Loucy (cell line): ENCODE results near the gene UBE2J2.

ENCODE experiments used
- H2AFZ ChIP-seq: fragments of 200-600 bp; sonication (generic); 2 replicates; pipeline ENCODE4 v1.6.0; 2016; ENCODE audit warnings: antibody characterized with exemption, mild to moderate bottlenecking, low read length, moderate library complexity
- H3F3A ChIP-seq: fragments of 200-600 bp; 2 replicates; pipeline ENCODE4 v1.6.0; 2016; ENCODE audit warnings: antibody characterized with exemption, low read depth, mild to moderate bottlenecking
- H3K27me3 ChIP-seq: fragments of 200-600 bp; sonication (generic); 2 replicates; pipeline ENCODE4 v1.6.1; 2014; ENCODE audit warnings: low read length, mild to moderate bottlenecking; ENCODE audit not compliant: insufficient read depth, poor library complexity, severe bottlenecking
- H3K36me3 ChIP-seq: fragments of 200-600 bp; sonication (generic); 2 replicates; pipeline ENCODE4 v1.6.1; 2016; ENCODE audit warnings: low read length; ENCODE audit not compliant: insufficient read depth
- H3K4me1 ChIP-seq: fragments of 200-600 bp; sonication (generic); 2 replicates; pipeline ENCODE4 v1.5.1; 2014; ENCODE audit warnings: low read length, mild to moderate bottlenecking; ENCODE audit not compliant: insufficient read depth, poor library complexity, severe bottlenecking
- H3K4me2 ChIP-seq: fragments of 200-600 bp; sonication (generic); 2 replicates; pipeline ENCODE4 v1.6.0; 2014; ENCODE audit warnings: antibody characterized with exemption, low read length, low read depth, mild to moderate bottlenecking; ENCODE audit not compliant: poor library complexity, severe bottlenecking
- H3K4me3 ChIP-seq: fragments of 200-600 bp; sonication (generic); 2 replicates; pipeline ENCODE4 v1.5.1; 2014; ENCODE audit warnings: low read length, mild to moderate bottlenecking, mixed read lengths; ENCODE audit not compliant: poor library complexity, severe bottlenecking
- H3K79me2 ChIP-seq: fragments of 200-600 bp; sonication (generic); 2 replicates; pipeline ENCODE4 v1.6.1; 2014; ENCODE audit warnings: low read length; ENCODE audit not compliant: insufficient read depth
- H3K9ac ChIP-seq: fragments of 200-600 bp; sonication (generic); 2 replicates; pipeline ENCODE4 v1.6.0; 2014; ENCODE audit warnings: mild to moderate bottlenecking, low read depth, low read length, moderate library complexity; ENCODE audit not compliant: poor library complexity, severe bottlenecking
- H3K9me2 ChIP-seq: fragments of 200-600 bp; sonication (generic); replicated peaks from 2 replicates; pipeline ENCODE4 v1.6.1; 2016; ENCODE audit warnings: low read depth, low read length, mixed read lengths
- H3K9me3 ChIP-seq: fragments of 200-600 bp; sonication (generic); 2 replicates; pipeline ENCODE4 v1.6.1; 2014; ENCODE audit warnings: mild to moderate bottlenecking, antibody characterized with exemption, low read length, low read depth; ENCODE audit not compliant: insufficient read depth
- H4K20me1 ChIP-seq: fragments of 200-600 bp; sonication (generic); 2 replicates; pipeline ENCODE4 v1.6.0; 2014; ENCODE audit warnings: antibody characterized with exemption, low read length, mild to moderate bottlenecking; ENCODE audit not compliant: insufficient read depth, poor library complexity, severe bottlenecking
- CTCF ChIP-seq: fragments of 200-600 bp; sonication (generic); conservative IDR thresholded peaks from 2 replicates; pipeline ENCODE4 v1.5.1; 2014; ENCODE audit warnings: mild to moderate bottlenecking, antibody characterized with exemption, low read length
- EZH2phosphoT487 ChIP-seq: fragments of 200-600 bp; IDR thresholded peaks from 2 replicates; pipeline ENCODE4 v1.6.1; 2018; ENCODE audit warnings: antibody characterized with exemption, mild to moderate bottlenecking, moderate library complexity, borderline replicate concordance

Gene UBE2J2

GRCh38 chr1:1262071-1262470 is 11.6 kb downstream of the UBE2J2 start:
- Histone ChIP-seq H3K9me3 (no peaks in the 10 kb centered on the region), H4K20me1 (peaks cover 1% of the 10 kb centered on the region), H3K4me1 (no peaks in the 10 kb centered on the region), H3K9ac (no peak overlapping the region), H3K9me2 (no peaks in the 10 kb centered on the region), H2AFZ (no peak overlapping the region), H3K4me3 (no peak overlapping the region), H3F3A (no peaks in the 10 kb centered on the region), H3K79me2 (peaks cover 6% of the 10 kb centered on the region; the same call in 1 of the 2 replicates), H3K36me3 (peaks cover 20% of the 10 kb centered on the region; the same call in 1 of the 2 replicates), H3K4me2 (no peak overlapping the region), H3K27me3 (no peaks in the 10 kb centered on the region)
- no peak for TF ChIP-seq CTCF
- TF ChIP-seq EZH2phosphoT487 = no peak

GRCh38 chr1:1260843-1261560 is 12.7 kb downstream of the UBE2J2 start:
- Histone ChIP-seq H3K27me3 (no peaks in the 10 kb centered on the region), H3K4me2 (no peak overlapping the region), H3K9ac (no peak overlapping the region), H3K9me3 (no peaks in the 10 kb centered on the region), H3K79me2 (peaks cover 4% of the 10 kb centered on the region; the same call in 1 of the 2 replicates), H3K4me1 (no peaks in the 10 kb centered on the region), H4K20me1 (no peaks in the 10 kb centered on the region), H2AFZ (no peak overlapping the region), H3F3A (no peaks in the 10 kb centered on the region), H3K4me3 (no peak overlapping the region), H3K36me3 (peaks cover 20% of the 10 kb centered on the region; the same call in 1 of the 2 replicates), H3K9me2 (no peaks in the 10 kb centered on the region)
- TF ChIP-seq EZH2phosphoT487 = no peak
- TF ChIP-seq CTCF = no peak

DNA sequence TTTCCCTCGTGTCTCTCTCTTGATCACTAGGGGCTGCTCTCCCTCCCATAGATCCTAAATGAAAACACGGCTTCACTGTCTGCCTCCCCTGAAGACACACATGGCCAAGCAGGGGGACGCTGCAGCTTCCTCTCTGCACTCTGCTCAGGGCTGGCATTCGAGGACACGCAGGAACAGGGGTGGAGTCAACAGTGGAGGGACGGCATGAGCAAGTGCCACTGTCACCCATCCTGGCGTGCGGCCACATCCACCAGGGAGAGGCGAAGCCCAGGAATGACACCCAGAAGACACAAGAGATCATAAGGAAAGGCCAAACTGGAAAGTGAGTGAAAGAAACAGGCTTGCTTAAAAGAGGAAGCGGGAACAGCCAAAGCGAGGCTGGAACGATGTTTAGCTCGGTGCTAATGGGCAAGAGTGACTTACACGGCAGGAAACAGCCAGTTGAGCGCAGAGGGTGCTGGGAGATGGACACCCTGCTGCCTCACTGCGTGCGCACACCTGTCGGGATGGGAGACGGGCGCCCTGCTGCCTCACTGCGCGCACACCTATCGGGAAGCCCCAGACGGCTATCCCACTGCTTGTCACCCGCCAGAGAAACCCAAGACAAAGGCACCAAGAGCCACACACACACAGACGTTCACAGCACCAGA is 13.6 kb downstream of the UBE2J2 start:
- no peaks in the 10 kb centered on the region for H3K9me2 ChIP-seq
- peaks cover 4% of the 10 kb centered on the region; the same call in 1 of the 2 replicates for H3K79me2 ChIP-seq
- H3K27me3 ChIP-seq = no peaks in the 10 kb centered on the region
- H3K9me3 ChIP-seq = no peaks in the 10 kb centered on the region
- TF ChIP-seq CTCF (no peak), EZH2phosphoT487 (no peak)
- no peak overlapping the region for H3K4me2 ChIP-seq
- H3K4me3 ChIP-seq = no peak overlapping the region
- H4K20me1 ChIP-seq = no peaks in the 10 kb centered on the region
- no peak overlapping the region for H3K9ac ChIP-seq
- H3K4me1 ChIP-seq = no peaks in the 10 kb centered on the region
- H3K36me3 ChIP-seq = peaks cover 25% of the 10 kb centered on the region; the same call in 1 of the 2 replicates
- no peaks in the 10 kb centered on the region for H3F3A ChIP-seq
- H2AFZ ChIP-seq = no peak overlapping the region
